Stomach (tissue), 9 donors: Measurements from ENCODE around the gene PEPD. TPM values are rescaled to one million over a fixed set of nuclear protein-coding genes. Genes with fewer than 3 reads are reported as not detected.

Experiments
- DNase-seq, 2 donors: peaks; one replicate each; pipeline versions ENCODE4 v3.0.0 to v3.0.0-alpha.2; 2013 to 2019
- H3K27ac ChIP-seq, 5 donors: fragments of 200-600 bp in 4 of 5; sonication (generic) in 4 of 5; one replicate each; pipeline ENCODE4 v1.5.1; 2013 to 2019; ENCODE audit warnings: mild to moderate bottlenecking in 1 of 5, moderate library complexity in 1 of 5
- H3K27me3 ChIP-seq, 3 donors: fragments of 200-600 bp; sonication (generic); one replicate each; pipeline ENCODE4 v1.5.1; 2017 to 2019; ENCODE audit warnings: mixed run types in 1 of 3
- H3K36me3 ChIP-seq, 4 donors: fragments of 200-600 bp; sonication (generic); 1 replicate in 3 of 4; 2 replicates in 1 of 4; pipeline ENCODE4 v1.5.1; 2016 to 2019
- H3K4me1 ChIP-seq, 4 donors: fragments of 200-600 bp; sonication (generic); one replicate each; pipeline ENCODE4 v1.5.1; 2016 to 2019
- H3K4me3 ChIP-seq, 4 donors: fragments of 200-600 bp; sonication (generic) in 3 of 4; one replicate each; pipeline ENCODE4 v1.5.1; 2016 to 2019; ENCODE audit warnings: mild to moderate bottlenecking in 1 of 4
- H3K9me3 ChIP-seq, 4 donors: fragments of 200-600 bp; sonication (generic); one replicate each; pipeline ENCODE4 v1.5.1; 2016 to 2019
- EP300 ChIP-seq: sonication (generic); formaldehyde crosslinking; IDR thresholded peaks from one replicate; pipeline ENCODE4 v1.6.1; 2017; ENCODE audit warnings: antibody characterized with exemption
- POLR2A ChIP-seq, 4 donors: fragments of 450-650 bp; IDR thresholded peaks; one replicate each; pipeline ENCODE4 v1.6.1; 2016; ENCODE audit warnings: antibody characterized with exemption in 4 of 4, control low read depth in 2 of 4, mild to moderate bottlenecking in 1 of 4, moderate library complexity in 1 of 4
- POLR2AphosphoS5 ChIP-seq, 3 donors: sonication (generic); formaldehyde crosslinking; IDR thresholded peaks; one replicate each; pipeline ENCODE4 v1.6.1; 2016; ENCODE audit warnings: antibody characterized with exemption in 3 of 3
- WGBS, 5 donors: extraction: QIAGEN DNeasy Blood & Tissue Kit in 3 of 5; methylation state at CpG; one replicate each; pipeline versions ENCODE4 v1.1.5 to v1.1.7; 2013 to 2018; 5-methylcytosine and 5-hydroxymethylcytosine counted together
- intact Hi-C: fragments of 100-400 bp; cut with DNase I; formaldehyde crosslinking; loops from one replicate; pipeline ENCODE4 v1.15.1; 2023; ENCODE audit warnings: low total_unique reads
- polyA plus RNA-seq, 3 donors: library from polyadenylated mRNA; stranded (reverse); fragments of 200-250 nt; gene quantifications; one replicate each; pipeline ENCODE4 v1.2.3, GENCODE V29; 2013
- total RNA-seq, 5 donors: library from RNA; depleted of rRNA; stranded (reverse); fragments of >200 nt; gene quantifications; one replicate each; pipeline versions ENCODE4 v1.1.0 to v1.2.3, GENCODE V29; 2014 to 2016
- TF ChIP-seq, protein P1 (sequence below), 7 experiments: fragments of 450-650 bp in 4 of 7; fragments of 200-600 bp in 3 of 7; sonication (generic) in 3 of 7; IDR thresholded peaks; one replicate each; pipeline ENCODE4 v1.5.1; 2016 to 2019; ENCODE audit warnings: antibody characterized with exemption in 7 of 7, control low read depth in 2 of 7, mild to moderate bottlenecking in 1 of 7
- donor health status: healthy with polysubstance abuse.
- donor health status: Bipolar disorder and iron deficiency.
- donor health status: healthy.

The PEPD gene
- total and polyA plus RNA-seq, 8 donors: 8.8 to 99.4 (median 42.7) TPM

DNA sequence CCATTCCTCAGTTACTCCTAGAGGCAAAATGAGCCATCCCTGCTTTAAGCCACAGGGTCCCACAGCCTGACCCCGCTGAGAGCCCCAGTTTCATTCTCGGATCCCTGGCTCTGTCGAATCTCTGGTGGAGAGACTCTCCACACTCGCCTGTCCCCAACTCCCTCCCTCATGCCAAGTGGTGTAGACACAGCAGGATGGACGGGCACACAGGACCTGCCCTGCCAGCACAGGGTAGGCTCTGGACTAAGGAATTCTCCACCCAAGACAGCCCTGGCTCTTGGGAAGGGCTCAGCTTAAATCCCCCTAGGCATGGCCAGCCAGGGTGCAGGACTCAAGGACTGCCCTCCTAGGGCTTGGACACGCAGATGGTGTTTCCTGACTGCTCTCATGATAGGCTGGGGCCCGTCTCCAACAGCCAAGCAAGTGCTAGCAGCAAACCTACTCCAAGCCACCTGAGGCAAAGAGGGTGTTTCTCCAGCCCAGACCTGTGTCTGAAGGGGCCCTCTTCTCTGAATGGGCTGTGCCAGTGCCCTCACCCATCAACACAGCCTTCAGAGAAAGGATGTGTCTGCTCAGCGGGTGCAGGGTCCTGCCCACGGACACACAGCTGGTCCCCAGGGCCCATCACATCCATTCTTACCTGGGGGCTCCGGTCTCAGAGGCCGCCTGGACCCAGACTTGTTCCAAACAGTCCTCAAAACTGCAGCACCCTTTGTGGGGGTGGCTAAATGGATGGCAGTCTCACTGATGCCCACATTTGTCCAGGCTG, 65.3 kb downstream of the PEPD start:
- H3K27ac ChIP-seq: no peak overlapping the region
- intact Hi-C loops: no loop called here
- H3K36me3 ChIP-seq: peaks cover under 1 to 38% (median 12%) of the 10 kb centered on the region in 4 donors
- H3K9me3 ChIP-seq: no peaks in the 10 kb centered on the region
- no peaks in the 10 kb centered on the region for H3K27me3 ChIP-seq
- no peaks in the 10 kb centered on the region for H3K4me1 ChIP-seq
- WGBS, 5 donors: 86 to 92% (median 89%) methylated on average over 11 of the region's 11 CpGs
- TF ChIP-seq POLR2AphosphoS5 (IDR thresholded peaks at IDR 0.05) (no peak), EP300 (no peak)
- no peak overlapping the region for H3K4me3 ChIP-seq
- DNase-seq: no peak

DNA sequence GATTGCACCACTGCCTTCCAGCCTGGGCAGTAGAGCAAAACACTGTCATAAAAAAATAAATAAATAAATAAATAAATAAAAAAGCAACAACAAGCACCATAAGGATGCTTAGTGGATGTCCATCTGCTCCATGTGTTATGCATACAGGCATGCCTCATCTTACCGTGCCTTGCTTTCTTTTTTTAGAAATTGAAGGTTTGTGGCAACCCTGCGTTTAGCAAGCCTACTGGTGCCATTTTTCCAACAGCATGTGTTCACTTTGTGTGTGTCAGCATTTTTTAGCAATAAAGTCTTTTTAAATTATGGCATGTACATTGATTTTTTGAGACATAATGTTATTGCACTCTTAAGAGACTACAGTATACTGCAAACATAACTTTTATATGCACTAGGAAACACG, 68.3 kb downstream of the PEPD start:
- intact Hi-C loops: no loop called here
- 90 to 98% (median 94%) methylated on average over 3 of the region's 3 CpGs for WGBS, 5 donors
- no peak overlapping the region for H3K4me3 ChIP-seq
- no peaks in the 10 kb centered on the region for H3K9me3 ChIP-seq
- H3K27me3 ChIP-seq: no peaks in the 10 kb centered on the region
- no peaks in the 10 kb centered on the region for H3K4me1 ChIP-seq
- no peak overlapping the region for H3K27ac ChIP-seq
- H3K36me3 ChIP-seq: peaks cover 0 to 27% (median 13%) of the 10 kb centered on the region in 4 donors
- TF ChIP-seq POLR2AphosphoS5 (IDR thresholded peaks at IDR 0.05) (no peak), POLR2A (IDR thresholded peaks at IDR 0.05) (no peak), EP300 (no peak)
- TF ChIP-seq, protein P1, sequence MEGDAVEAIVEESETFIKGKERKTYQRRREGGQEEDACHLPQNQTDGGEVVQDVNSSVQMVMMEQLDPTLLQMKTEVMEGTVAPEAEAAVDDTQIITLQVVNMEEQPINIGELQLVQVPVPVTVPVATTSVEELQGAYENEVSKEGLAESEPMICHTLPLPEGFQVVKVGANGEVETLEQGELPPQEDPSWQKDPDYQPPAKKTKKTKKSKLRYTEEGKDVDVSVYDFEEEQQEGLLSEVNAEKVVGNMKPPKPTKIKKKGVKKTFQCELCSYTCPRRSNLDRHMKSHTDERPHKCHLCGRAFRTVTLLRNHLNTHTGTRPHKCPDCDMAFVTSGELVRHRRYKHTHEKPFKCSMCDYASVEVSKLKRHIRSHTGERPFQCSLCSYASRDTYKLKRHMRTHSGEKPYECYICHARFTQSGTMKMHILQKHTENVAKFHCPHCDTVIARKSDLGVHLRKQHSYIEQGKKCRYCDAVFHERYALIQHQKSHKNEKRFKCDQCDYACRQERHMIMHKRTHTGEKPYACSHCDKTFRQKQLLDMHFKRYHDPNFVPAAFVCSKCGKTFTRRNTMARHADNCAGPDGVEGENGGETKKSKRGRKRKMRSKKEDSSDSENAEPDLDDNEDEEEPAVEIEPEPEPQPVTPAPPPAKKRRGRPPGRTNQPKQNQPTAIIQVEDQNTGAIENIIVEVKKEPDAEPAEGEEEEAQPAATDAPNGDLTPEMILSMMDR (IDR thresholded peaks at IDR 0.05): no peak
- DNase-seq: no peak

DNA sequence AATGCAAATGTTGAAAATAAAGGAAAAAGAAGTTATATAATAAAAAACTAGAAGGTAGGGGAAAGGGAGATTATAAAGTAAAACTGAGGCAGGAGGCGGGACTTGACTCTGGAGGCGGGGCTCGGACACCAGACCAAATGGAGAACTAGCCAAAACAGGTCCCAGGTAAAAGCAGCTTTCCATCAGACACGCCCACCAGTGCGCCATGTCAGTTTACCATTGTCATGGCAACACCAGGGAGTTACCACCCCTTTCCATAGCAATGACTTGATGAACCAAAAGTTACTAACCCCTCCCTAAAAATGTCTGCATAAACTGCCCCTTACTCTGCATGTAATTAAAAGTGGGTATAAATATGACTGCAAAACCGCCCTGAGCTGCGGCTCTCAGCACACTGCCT, 70.9 kb downstream of the PEPD start:
- Histone ChIP-seq H3K4me3 (no peak overlapping the region), H3K27ac (no peak overlapping the region), H3K9me3 (no peaks in the 10 kb centered on the region), H3K36me3 (peaks cover 0 to 19% (median 15%) of the 10 kb centered on the region in 4 donors), H3K27me3 (no peaks in the 10 kb centered on the region), H3K4me1 (no peaks in the 10 kb centered on the region)
- WGBS, 5 donors: 94 to 97% (median 96%) methylated on average over 7 of the region's 7 CpGs
- intact Hi-C loops: no loop called here
- DNase-seq: no peak
- TF ChIP-seq EP300 (no peak), POLR2A (IDR thresholded peaks at IDR 0.05) (no peak), POLR2AphosphoS5 (IDR thresholded peaks at IDR 0.05) (no peak)
- TF ChIP-seq, protein P1 (IDR thresholded peaks at IDR 0.05): no peak

DNA sequence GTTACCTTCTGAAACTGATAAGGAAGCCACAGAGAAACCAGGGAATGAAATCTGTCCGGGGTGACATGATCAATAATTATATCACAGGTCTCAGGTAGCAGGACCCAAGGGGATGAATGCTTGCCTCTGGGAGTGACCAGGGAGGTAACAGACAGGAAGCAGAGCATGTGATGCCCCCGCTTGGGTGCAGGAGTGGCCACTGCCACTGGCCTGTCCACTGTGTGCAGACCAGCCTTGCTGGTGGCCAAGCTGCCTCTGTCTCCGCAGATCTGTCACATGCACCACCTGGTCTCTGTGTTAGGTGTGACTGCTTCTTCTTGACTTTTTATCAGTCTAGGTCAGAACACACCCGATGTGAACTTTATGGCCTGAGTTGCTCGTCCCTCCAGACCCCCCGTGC, 71.8 kb downstream of the PEPD start:
- DNase-seq: no peak
- Histone ChIP-seq H3K27me3 (no peaks in the 10 kb centered on the region), H3K4me3 (no peak overlapping the region), H3K9me3 (no peaks in the 10 kb centered on the region), H3K4me1 (no peaks in the 10 kb centered on the region), H3K36me3 (peaks cover 0 to 28% (median 15%) of the 10 kb centered on the region in 4 donors), H3K27ac (no peak overlapping the region)
- WGBS, 5 donors: 86 to 97% (median 88%) methylated on average over 6 of the region's 6 CpGs
- TF ChIP-seq EP300 (no peak), POLR2A (IDR thresholded peaks at IDR 0.05) (no peak), POLR2AphosphoS5 (IDR thresholded peaks at IDR 0.05) (no peak)
- TF ChIP-seq, protein P1 (IDR thresholded peaks at IDR 0.05): no peak
- intact Hi-C loops: no loop called here

DNA sequence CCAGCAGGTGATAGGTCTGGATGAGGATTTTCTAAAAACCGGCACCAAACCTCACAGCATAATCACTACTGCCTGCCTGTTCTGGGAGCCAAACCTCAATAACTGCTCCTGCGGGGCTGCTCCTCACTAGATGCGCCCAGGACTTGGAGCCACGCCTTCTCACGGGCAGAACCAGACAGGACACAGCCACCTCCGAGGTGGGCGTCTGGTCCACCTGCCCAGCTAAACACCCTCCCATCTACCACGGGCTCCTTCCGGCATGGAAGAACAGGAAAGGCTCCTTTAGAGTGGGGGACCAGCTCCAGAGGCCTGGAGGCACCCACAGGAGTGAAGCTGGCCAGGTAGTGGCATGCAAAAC, 73.5 kb downstream of the PEPD start:
- intact Hi-C loops: no loop called here
- Histone ChIP-seq H3K4me3 (no peak overlapping the region), H3K4me1 (no peaks in the 10 kb centered on the region), H3K9me3 (no peaks in the 10 kb centered on the region), H3K36me3 (peaks cover 0 to 40% (median 23%) of the 10 kb centered on the region in 4 donors), H3K27ac (no peak overlapping the region), H3K27me3 (no peaks in the 10 kb centered on the region)
- TF ChIP-seq, protein P1 (IDR thresholded peaks at IDR 0.05): no peak
- no peak for TF ChIP-seq POLR2AphosphoS5 (IDR thresholded peaks at IDR 0.05)
- TF ChIP-seq EP300: no peak
- TF ChIP-seq POLR2A (IDR thresholded peaks at IDR 0.05): no peak
- WGBS, 5 donors: 84 to 94% (median 90%) methylated on average over 8 to 9 of the region's 9 CpGs
- DNase-seq: no peak
